ENCODE measurements around the gene CCDC158. TPM values are rescaled to one million over a fixed set of nuclear protein-coding genes. Genes with fewer than 3 reads are reported as not detected.

Gene CCDC158
- total RNA-seq, 1 donor, result 0.36 TPM

- no peak overlapping the region for H2AFZ ChIP-seq (ENCODE audit: low read length)
- no peaks in the 10 kb centered on the region for H3K9me3 ChIP-seq (ENCODE audit: low read depth, low read length)
- H3K4me1 ChIP-seq (ENCODE audit: insufficient read depth, low read length), result no peaks in the 10 kb centered on the region
- peaks cover 13% of the 10 kb centered on the region for H3K27me3 ChIP-seq (ENCODE audit: insufficient read depth, low read length)
- TF ChIP-seq CTCF (IDR thresholded peaks at IDR 0.05; ENCODE audit: extremely low read depth, low read depth, low read length), result no peak
- no peaks in the 10 kb centered on the region for H3K79me2 ChIP-seq (ENCODE audit: insufficient read depth, low read length)
- H3K4me2 ChIP-seq (ENCODE audit: insufficient read depth, low read length), result no peak overlapping the region
- no peak for DNase-seq (ENCODE audit: insufficient read length, low spot score, missing footprints)
- no peaks in the 10 kb centered on the region for H3K36me3 ChIP-seq (ENCODE audit: insufficient read depth, low read length)
- H3K27ac ChIP-seq (ENCODE audit: low read depth, low read length), result no peak overlapping the region
- no peak overlapping the region for H3K4me3 ChIP-seq (ENCODE audit: insufficient read depth, low read length)
- H4K20me1 ChIP-seq (ENCODE audit: insufficient read depth, low read length), result no peaks in the 10 kb centered on the region
Observed at GRCh38 chr4:76357981-76358380, 63.0 kb downstream of the CCDC158 start.

GRCh38 chr4:76354517-76355473 lies 66.1 kb downstream of the CCDC158 start:
- H3K4me2 ChIP-seq (ENCODE audit: insufficient read depth, low read length), result no peak overlapping the region
- H3K27ac ChIP-seq (ENCODE audit: low read depth, low read length), result no peak overlapping the region
- no peaks in the 10 kb centered on the region for H3K79me2 ChIP-seq (ENCODE audit: insufficient read depth, low read length)
- no peaks in the 10 kb centered on the region for H3K9me3 ChIP-seq (ENCODE audit: low read depth, low read length)
- H2AFZ ChIP-seq (ENCODE audit: low read length), result no peak overlapping the region
- TF ChIP-seq CTCF (IDR thresholded peaks at IDR 0.05; ENCODE audit: extremely low read depth, low read depth, low read length), result no peak
- no peaks in the 10 kb centered on the region for H4K20me1 ChIP-seq (ENCODE audit: insufficient read depth, low read length)
- DNase-seq (ENCODE audit: insufficient read length, low spot score, missing footprints), result no peak
- H3K4me1 ChIP-seq (ENCODE audit: insufficient read depth, low read length), result no peaks in the 10 kb centered on the region
- H3K36me3 ChIP-seq (ENCODE audit: insufficient read depth, low read length), result no peaks in the 10 kb centered on the region
- peaks cover 15% of the 10 kb centered on the region for H3K27me3 ChIP-seq (ENCODE audit: insufficient read depth, low read length)
- no peak overlapping the region for H3K4me3 ChIP-seq (ENCODE audit: insufficient read depth, low read length)

- Histone ChIP-seq H2AFZ (ENCODE audit: low read length) (no peak overlapping the region), H3K79me2 (ENCODE audit: insufficient read depth, low read length) (no peaks in the 10 kb centered on the region), H3K4me3 (ENCODE audit: insufficient read depth, low read length) (no peak overlapping the region), H3K4me2 (ENCODE audit: insufficient read depth, low read length) (no peak overlapping the region), H4K20me1 (ENCODE audit: insufficient read depth, low read length) (no peaks in the 10 kb centered on the region), H3K27ac (ENCODE audit: low read depth, low read length) (no peak overlapping the region), H3K27me3 (ENCODE audit: insufficient read depth, low read length) (peaks cover 10% of the 10 kb centered on the region), H3K4me1 (ENCODE audit: insufficient read depth, low read length) (no peaks in the 10 kb centered on the region), H3K9me3 (ENCODE audit: low read depth, low read length) (no peaks in the 10 kb centered on the region), H3K36me3 (ENCODE audit: insufficient read depth, low read length) (no peaks in the 10 kb centered on the region)
- DNase-seq (ENCODE audit: insufficient read length, low spot score, missing footprints), result no peak
- no peak for TF ChIP-seq CTCF (IDR thresholded peaks at IDR 0.05; ENCODE audit: extremely low read depth, low read depth, low read length)
Observed at GRCh38 chr4:76342803-76343202, 78.1 kb downstream of the CCDC158 start.

DNA sequence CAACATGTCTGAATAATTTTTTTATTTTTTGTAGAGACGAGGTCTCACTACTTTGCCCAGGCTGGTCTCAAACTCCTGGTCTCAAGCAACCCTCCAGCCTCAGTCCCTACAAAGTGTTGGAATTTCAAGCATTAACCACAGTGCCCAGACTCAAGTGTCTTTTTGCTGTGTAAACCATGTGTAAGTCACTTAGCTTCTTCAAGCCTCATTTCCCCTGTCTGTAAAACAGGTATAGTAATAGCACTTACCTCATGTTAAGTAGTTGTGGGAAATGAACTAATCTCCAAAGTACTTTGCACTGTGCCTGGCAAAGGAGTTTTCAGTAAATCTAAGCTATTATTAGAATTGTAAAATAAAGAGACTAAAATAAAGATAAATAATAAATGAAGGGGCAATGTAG lies 78.8 kb downstream of the CCDC158 start:
- no peak overlapping the region for H3K27ac ChIP-seq (ENCODE audit: low read depth, low read length)
- no peak overlapping the region for H3K4me3 ChIP-seq (ENCODE audit: insufficient read depth, low read length)
- no peaks in the 10 kb centered on the region for H3K4me1 ChIP-seq (ENCODE audit: insufficient read depth, low read length)
- no peak overlapping the region for H3K4me2 ChIP-seq (ENCODE audit: insufficient read depth, low read length)
- TF ChIP-seq CTCF (IDR thresholded peaks at IDR 0.05; ENCODE audit: extremely low read depth, low read depth, low read length), result no peak
- H3K79me2 ChIP-seq (ENCODE audit: insufficient read depth, low read length), result no peaks in the 10 kb centered on the region
- H3K9me3 ChIP-seq (ENCODE audit: low read depth, low read length), result no peaks in the 10 kb centered on the region
- H4K20me1 ChIP-seq (ENCODE audit: insufficient read depth, low read length), result no peaks in the 10 kb centered on the region
- H3K27me3 ChIP-seq (ENCODE audit: insufficient read depth, low read length), result peaks cover 10% of the 10 kb centered on the region
- no peak for DNase-seq (ENCODE audit: insufficient read length, low spot score, missing footprints)
- no peak overlapping the region for H2AFZ ChIP-seq (ENCODE audit: low read length)
- H3K36me3 ChIP-seq (ENCODE audit: insufficient read depth, low read length), result no peaks in the 10 kb centered on the region
